Measurements from ENCODE around the gene TTC34.

Gene TTC34

DNA sequence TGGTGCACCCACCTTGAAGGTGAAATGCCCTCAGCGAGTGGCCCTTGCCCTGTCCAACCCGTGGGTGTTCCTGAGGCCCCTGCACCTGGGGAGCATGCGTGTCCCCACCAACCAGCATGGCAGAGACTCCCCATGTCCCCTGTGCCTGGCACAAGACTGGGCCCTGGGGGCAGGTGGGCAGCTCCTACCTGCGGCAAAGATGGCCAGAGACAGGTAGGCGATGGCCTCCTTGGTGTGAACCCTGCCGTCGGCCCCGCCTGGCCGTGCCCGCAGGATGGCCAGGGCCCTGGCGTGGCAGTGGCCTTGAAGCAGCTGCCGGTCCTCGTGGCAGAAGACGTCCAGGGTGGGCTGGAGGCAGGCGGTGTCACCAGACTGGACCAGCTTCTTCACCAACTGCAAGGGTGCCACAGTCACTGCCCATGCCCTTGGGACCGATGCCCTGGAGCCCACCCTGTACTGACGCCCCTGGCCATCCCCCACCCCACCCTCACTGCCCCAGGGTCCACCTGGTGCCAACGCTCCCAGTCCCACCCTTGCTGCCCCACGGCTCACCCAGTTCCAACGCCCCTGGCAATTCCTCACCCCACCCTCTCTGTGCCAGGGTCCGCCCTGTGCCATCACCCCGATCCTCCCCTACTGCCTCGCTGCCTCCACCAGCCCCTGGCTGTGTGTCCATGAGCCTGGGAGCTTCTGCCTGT is 15.7 kb downstream of the TTC34 start:
- Histone ChIP-seq H3K9ac (ENCODE audit: low read depth, low read length, poor library complexity) (peak overlapping the region; percentile 4), H3K79me1 (ENCODE audit: low read depth, low read length) (peaks cover 3% of the 10 kb centered on the region), H4K8ac (ENCODE audit: low read depth, low read length) (peak overlapping the region; percentile 86), H3K18ac (ENCODE audit: low read length) (peak overlapping the region; percentile 76), H3K36me3 (replicated peaks in 1 of 2; ENCODE audit: control insufficient read depth in 2 of 2, insufficient read depth in 2 of 2, low read length in 2 of 2) (no peaks in the 10 kb centered on the region), H3K4me1 (ENCODE audit: control insufficient read depth in 2 of 2, insufficient read depth in 1 of 2, low read depth in 1 of 2, low read length in 2 of 2) (no peaks in the 10 kb centered on the region), H3K4me3 (ENCODE audit: low read length in 2 of 2) (no peak overlapping the region), H2BK15ac (ENCODE audit: low read length) (peak overlapping the region; percentile 26), H4K91ac (ENCODE audit: low read depth, low read length, poor library complexity) (no peak overlapping the region), H3K27ac (replicated peaks; ENCODE audit: low read length) (no peak overlapping the region), H3K9me3 (replicated peaks in 1 of 2; ENCODE audit: control insufficient read depth in 2 of 2, insufficient read depth in 1 of 2, low read depth in 1 of 2, low read length in 2 of 2) (peaks cover 0 to 12% of the 10 kb centered on the region in 2 donors), H2AFZ (ENCODE audit: low read length) (no peak overlapping the region), H2AK5ac (ENCODE audit: low read depth, low read length) (peak overlapping the region; percentile 78), H2BK5ac (ENCODE audit: low read length) (no peak overlapping the region), H2BK12ac (ENCODE audit: low read length) (peak overlapping the region; percentile 58), H3K4me2 (ENCODE audit: insufficient read depth, low read length, poor library complexity, severe bottlenecking) (no peak overlapping the region), H3K23ac (ENCODE audit: low read depth, low read length, poor library complexity) (peak overlapping the region; percentile 80), H3K27me3 (ENCODE audit: control insufficient read depth in 3 of 3, insufficient read depth in 3 of 3, low read depth in 1 of 3, low read length in 3 of 3) (peaks cover 0 to 9% (median 0%) of the 10 kb centered on the region in 3 experiments), H2BK120ac (ENCODE audit: low read depth, low read length) (peak overlapping the region; percentile 66), H3K4ac (ENCODE audit: low read length) (peak overlapping the region; percentile 23), H3K14ac (ENCODE audit: low read length) (peak overlapping the region; percentile 67)
- no peak for DNase-seq (ENCODE audit: low spot score)
- no CpG with 5 or more reads among the region's 23 CpGs for WGBS, 2 donors (ENCODE audit: extremely low coverage in 2 of 2, insufficient read length in 2 of 2, insufficient replicate concordance in 1 of 2)

- no peak overlapping the region for H4K8ac ChIP-seq (ENCODE audit: low read depth, low read length)
- no peak overlapping the region for H3K9ac ChIP-seq (ENCODE audit: low read depth, low read length, poor library complexity)
- H3K18ac ChIP-seq (ENCODE audit: low read length): no peak overlapping the region
- no peaks in the 10 kb centered on the region for H3K36me3 ChIP-seq (replicated peaks in 1 of 2; ENCODE audit: control insufficient read depth in 2 of 2, insufficient read depth in 2 of 2, low read length in 2 of 2)
- no CpG with 5 or more reads among the region's 19 CpGs for WGBS, 2 donors (ENCODE audit: extremely low coverage in 2 of 2, insufficient read length in 2 of 2, insufficient replicate concordance in 1 of 2)
- no peak overlapping the region for H3K27ac ChIP-seq (replicated peaks; ENCODE audit: low read length)
- peaks cover 3% of the 10 kb centered on the region for H3K79me1 ChIP-seq (ENCODE audit: low read depth, low read length)
- no peak overlapping the region for H3K4me2 ChIP-seq (ENCODE audit: insufficient read depth, low read length, poor library complexity, severe bottlenecking)
- H4K91ac ChIP-seq (ENCODE audit: low read depth, low read length, poor library complexity): no peak overlapping the region
- no peaks in the 10 kb centered on the region for H3K4me1 ChIP-seq (ENCODE audit: control insufficient read depth in 2 of 2, insufficient read depth in 1 of 2, low read depth in 1 of 2, low read length in 2 of 2)
- H2BK5ac ChIP-seq (ENCODE audit: low read length): no peak overlapping the region
- H3K4ac ChIP-seq (ENCODE audit: low read length): peak overlapping the region; percentile 76
- no peak overlapping the region for H2BK12ac ChIP-seq (ENCODE audit: low read length)
- H2BK120ac ChIP-seq (ENCODE audit: low read depth, low read length): peak overlapping the region; percentile 47
- no peak overlapping the region for H2AFZ ChIP-seq (ENCODE audit: low read length)
- peak overlapping the region; percentile 26 for H2BK15ac ChIP-seq (ENCODE audit: low read length)
- no peak overlapping the region for H3K4me3 ChIP-seq (ENCODE audit: low read length in 2 of 2)
- no peak overlapping the region for H3K23ac ChIP-seq (ENCODE audit: low read depth, low read length, poor library complexity)
- no peak overlapping the region for H3K14ac ChIP-seq (ENCODE audit: low read length)
- H3K27me3 ChIP-seq (ENCODE audit: control insufficient read depth in 3 of 3, insufficient read depth in 3 of 3, low read depth in 1 of 3, low read length in 3 of 3): peaks cover 0 to 9% (median 0%) of the 10 kb centered on the region in 3 experiments
- peaks cover 0 to 10% of the 10 kb centered on the region in 2 donors for H3K9me3 ChIP-seq (replicated peaks in 1 of 2; ENCODE audit: control insufficient read depth in 2 of 2, insufficient read depth in 1 of 2, low read depth in 1 of 2, low read length in 2 of 2)
- no peak for DNase-seq (ENCODE audit: low spot score)
- H2AK5ac ChIP-seq (ENCODE audit: low read depth, low read length): peak overlapping the region; percentile 78
These were observed 16.5 kb downstream of the TTC34 start for GRCh38 chr1:2784854-2785630.

DNA sequence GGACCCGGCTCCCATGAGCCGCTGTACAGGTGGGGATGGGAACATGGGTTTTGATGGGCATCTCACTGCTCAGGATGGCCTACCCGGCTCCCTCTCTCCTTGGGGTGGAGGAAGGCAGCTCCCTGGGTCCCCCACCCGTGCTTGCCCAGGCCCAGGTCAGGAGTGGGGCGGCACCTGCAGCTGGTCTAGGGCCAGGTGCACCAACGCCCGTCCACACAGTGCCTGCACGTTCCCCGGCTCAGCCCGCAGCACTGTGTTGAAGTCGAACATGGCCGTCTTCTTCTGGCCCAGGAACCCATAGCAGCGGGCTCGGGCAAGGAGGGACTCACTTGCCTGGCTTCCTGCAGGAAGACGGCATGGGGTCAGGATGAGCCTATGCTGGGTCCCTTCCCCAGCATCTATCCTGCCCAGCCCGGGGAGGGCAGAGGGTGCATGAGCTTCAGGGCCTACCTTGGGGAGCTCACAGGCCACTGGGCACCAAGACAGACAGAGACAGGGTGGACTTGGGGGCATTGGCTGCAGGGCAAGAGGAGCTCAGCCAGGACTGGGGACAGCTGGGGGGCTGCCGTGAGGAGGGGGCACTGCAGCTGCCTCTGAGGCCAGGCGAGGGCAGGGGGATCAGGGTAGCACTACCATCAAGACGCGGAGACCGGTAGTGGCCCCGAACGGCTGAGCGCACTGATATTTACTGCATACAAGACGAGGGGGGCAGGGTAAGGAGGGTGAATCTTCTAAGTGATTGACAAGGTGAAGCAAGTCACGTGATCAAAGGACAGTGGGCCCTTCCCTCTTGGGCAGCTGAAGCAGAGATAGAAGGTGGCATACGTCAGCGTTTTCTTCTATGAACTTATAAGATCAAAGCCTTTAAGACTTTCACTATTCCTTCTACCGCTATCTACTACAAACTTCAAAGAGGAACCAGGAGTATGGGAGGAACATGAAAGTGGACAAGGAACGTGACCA is 17.8 kb downstream of the TTC34 start:
- peaks cover 0 to 10% of the 10 kb centered on the region in 2 donors for H3K9me3 ChIP-seq (replicated peaks in 1 of 2; ENCODE audit: control insufficient read depth in 2 of 2, insufficient read depth in 1 of 2, low read depth in 1 of 2, low read length in 2 of 2)
- WGBS, 2 donors (ENCODE audit: extremely low coverage in 2 of 2, insufficient read length in 2 of 2, insufficient replicate concordance in 1 of 2): no CpG with 5 or more reads among the region's 30 CpGs

More for the DNA sequence above, 17.8 kb downstream of the TTC34 start:
- no peak overlapping the region for H3K27ac ChIP-seq (replicated peaks; ENCODE audit: low read length)
- no peak overlapping the region for H2BK15ac ChIP-seq (ENCODE audit: low read length)
- H3K4me3 ChIP-seq (ENCODE audit: low read length in 2 of 2): peak overlapping the region in 1 of 2 donors; percentile 50
- no peaks in the 10 kb centered on the region for H3K4me1 ChIP-seq (ENCODE audit: control insufficient read depth in 2 of 2, insufficient read depth in 1 of 2, low read depth in 1 of 2, low read length in 2 of 2)
- no peak overlapping the region for H3K4me2 ChIP-seq (ENCODE audit: insufficient read depth, low read length, poor library complexity, severe bottlenecking)
- no peak overlapping the region for H2AK5ac ChIP-seq (ENCODE audit: low read depth, low read length)
- peak overlapping the region; percentile 24 for H2BK5ac ChIP-seq (ENCODE audit: low read length)
- no peak overlapping the region for H3K9ac ChIP-seq (ENCODE audit: low read depth, low read length, poor library complexity)
- H3K18ac ChIP-seq (ENCODE audit: low read length): no peak overlapping the region
- peak overlapping the region; percentile 46 for H2BK12ac ChIP-seq (ENCODE audit: low read length)
- peak overlapping the region; percentile 43 for H3K23ac ChIP-seq (ENCODE audit: low read depth, low read length, poor library complexity)
- no peak overlapping the region for H2AFZ ChIP-seq (ENCODE audit: low read length)
- H3K14ac ChIP-seq (ENCODE audit: low read length): no peak overlapping the region
- H3K36me3 ChIP-seq (replicated peaks in 1 of 2; ENCODE audit: control insufficient read depth in 2 of 2, insufficient read depth in 2 of 2, low read length in 2 of 2): no peaks in the 10 kb centered on the region
- peaks cover 0 to 9% (median 0%) of the 10 kb centered on the region in 3 experiments for H3K27me3 ChIP-seq (ENCODE audit: control insufficient read depth in 3 of 3, insufficient read depth in 3 of 3, low read depth in 1 of 3, low read length in 3 of 3)
- H4K8ac ChIP-seq (ENCODE audit: low read depth, low read length): peak overlapping the region; percentile 43
- H4K91ac ChIP-seq (ENCODE audit: low read depth, low read length, poor library complexity): no peak overlapping the region
- H3K4ac ChIP-seq (ENCODE audit: low read length): no peak overlapping the region
- H3K79me1 ChIP-seq (ENCODE audit: low read depth, low read length): peaks cover 3% of the 10 kb centered on the region
- DNase-seq (ENCODE audit: low spot score): no peak
- no peak overlapping the region for H2BK120ac ChIP-seq (ENCODE audit: low read depth, low read length)
